GM19463 (cell line): ENCODE data around the gene FHIT.

Source experiments
- ATAC-seq: cut with Tn5 transposase; IDR thresholded peaks from one replicate; pipeline ENCODE4 v1.9.1; 2021; ENCODE audit warnings: mild to moderate bottlenecking, moderate library complexity; ENCODE audit not compliant: unreplicated experiment

The FHIT gene

DNA sequence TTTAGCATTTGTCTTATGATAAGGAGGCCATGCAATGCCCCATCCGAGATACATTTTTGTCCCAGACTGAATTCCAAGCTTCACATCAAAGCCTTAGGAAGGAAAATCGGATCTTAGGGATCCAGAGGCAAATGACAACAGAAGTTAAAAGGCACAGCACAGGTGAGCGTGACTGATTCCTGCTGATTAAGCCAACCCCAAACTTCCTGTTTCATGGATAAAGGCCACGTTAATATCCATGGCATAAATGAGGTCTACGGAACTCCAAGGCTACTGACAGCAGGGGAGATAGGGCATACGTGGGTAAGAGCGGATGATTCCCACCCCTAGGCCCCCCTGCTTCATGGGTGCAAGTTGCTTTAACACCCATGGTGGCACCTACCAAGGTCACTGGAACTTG is 471.6 kb downstream of the FHIT start:
- ATAC-seq, result no peak

DNA sequence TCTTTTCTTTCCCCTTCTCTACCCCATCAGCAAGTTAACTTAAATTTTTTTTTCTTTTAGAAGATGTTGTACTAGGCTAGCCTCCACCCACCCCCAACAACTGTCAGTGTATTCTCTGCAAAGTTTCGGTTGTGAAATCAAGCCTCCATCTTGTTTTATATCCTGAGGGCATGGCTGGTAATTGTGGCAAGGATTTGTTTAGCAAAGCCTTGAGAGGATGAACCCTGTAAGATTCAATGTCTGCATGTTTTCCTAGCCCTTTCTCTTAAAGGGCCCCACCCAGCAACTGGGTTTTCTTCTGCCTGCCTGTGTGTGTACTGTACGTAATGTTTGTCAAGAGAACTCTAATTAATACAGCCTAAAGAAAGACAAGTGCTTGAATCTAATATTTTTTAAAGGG is 475.3 kb downstream of the FHIT start:
- no peak for ATAC-seq

DNA sequence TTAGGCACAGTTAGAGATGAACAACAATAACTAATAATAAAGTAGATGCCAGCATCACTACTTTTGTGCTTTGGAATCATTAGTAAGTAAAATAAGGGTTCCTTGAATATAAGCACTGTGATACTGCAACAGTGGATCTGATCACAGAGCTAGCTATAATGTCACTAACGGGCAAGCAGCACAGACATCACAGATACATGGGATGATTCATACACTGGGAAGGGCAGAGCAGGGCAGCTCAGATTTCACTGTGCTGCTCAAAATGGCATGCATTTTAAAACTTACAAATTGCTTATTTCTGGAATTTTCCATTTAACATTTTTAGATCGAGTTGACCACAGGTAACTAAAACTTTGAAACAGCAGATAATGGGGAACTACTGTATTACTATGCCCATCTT is 476.6 kb downstream of the FHIT start:
- ATAC-seq, result no peak

DNA sequence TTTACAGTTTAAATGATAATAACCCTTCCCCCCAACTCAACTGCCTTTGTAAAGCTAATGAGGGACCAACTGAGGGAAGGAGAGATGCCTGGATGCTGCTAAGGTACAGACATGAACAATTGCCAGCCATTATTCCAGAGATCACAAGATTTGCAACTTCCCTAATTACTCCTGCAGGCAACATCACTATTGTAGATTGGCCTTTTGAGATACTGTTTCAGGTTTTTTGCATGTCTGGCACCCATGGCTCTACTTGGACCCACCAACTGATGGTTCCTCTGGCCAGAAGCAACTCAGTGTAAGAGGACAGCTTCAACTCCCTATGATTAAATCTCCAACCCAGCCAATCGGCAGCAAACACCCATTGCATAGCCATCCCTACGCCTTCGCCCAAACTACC is 478.7 kb downstream of the FHIT start:
- no peak for ATAC-seq

DNA sequence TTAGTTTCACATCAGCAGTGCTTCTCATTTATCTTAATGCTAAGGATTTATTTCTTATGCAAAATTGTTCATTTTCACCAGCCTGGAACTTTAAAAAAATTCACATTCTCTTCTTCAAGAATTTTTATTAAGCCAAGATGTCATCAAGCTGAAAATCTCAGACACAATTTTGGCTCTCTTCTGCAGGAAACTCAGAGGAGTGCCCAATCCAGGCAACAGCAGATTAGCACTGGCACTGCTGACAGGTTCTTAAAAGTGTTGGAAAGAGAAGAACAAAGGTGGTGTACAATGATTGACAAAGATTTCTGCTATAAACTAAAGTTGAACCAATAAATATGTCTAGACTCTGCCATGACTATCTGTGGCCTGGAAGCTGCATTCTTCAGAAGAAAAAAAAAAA is 479.5 kb downstream of the FHIT start:
- no peak for ATAC-seq

DNA sequence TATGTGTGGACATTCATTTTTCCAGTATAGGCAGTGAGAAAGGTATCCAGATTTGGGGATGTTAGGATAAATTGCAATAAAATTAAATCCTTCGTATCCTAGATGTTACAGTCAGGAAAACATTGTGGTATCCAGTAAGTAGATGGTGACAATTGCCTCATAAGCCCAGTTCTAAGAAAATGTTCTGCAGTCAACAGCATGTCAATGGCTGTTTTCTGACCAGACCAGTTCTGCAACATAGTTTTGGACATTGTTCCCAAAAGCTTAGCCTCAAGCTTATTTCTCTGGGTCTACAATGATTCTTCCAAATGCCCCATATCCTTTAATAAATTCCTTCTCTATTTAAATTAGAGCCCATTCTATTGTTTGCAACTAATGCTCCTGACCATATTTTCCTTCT is 480.7 kb downstream of the FHIT start:
- ATAC-seq, result no peak

DNA sequence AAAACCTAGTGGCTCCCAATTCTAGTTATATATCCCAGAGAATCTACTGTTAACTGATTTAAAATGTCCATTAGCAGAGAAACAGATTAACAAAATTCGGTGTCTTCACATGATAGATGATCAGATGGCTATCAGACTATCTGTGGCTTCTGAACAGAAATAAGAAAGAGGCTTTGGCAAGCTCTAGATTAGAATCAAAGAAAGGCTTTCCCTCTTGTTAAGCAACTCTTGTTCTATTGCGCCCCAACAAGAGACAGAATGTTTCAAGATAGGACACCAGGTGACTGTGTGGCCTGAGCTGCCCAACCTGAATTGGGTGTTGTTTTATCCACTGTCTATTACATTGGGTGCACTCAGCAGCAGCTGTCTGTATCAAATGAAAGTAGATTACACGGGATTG is 483.7 kb downstream of the FHIT start:
- no peak for ATAC-seq

DNA sequence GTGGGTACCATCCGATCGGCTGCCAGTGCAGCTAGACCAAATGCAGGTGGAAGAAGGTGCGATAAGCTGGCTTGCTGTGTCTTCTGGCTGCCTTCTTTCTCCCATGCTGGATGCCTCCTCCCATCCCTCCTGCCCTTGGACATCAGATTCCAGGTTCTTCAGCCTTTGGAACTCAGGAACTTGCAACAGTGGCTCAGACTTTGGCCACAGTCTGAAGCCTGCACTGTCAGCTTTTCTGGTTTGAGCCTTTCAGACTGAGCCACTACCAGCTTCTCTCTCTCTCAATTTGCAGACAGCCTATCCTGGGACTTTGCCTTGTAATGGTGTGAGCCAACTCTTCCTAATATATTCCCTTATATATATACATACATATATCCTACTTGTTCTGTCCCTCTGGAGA is 485.5 kb downstream of the FHIT start:
- ATAC-seq, result no peak

DNA sequence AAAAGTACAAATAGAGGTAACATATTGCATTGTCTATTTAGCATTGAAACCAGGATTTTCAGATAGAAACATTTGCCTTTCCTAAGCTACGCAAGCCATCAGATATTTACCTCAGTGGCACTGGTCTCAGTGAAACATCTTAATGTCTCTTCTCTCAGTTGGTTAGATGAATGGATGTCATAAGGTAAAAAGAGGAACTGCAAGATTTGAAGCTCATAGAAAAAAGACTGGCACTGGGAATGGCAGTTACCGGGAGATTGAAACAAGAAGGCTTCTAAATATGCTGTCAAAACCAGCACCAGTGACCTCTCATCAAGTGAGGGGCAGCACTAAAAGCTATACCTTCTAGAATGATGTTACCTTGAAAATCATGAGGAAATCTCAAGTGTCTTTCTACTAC is 486.4 kb downstream of the FHIT start:
- no peak for ATAC-seq

DNA sequence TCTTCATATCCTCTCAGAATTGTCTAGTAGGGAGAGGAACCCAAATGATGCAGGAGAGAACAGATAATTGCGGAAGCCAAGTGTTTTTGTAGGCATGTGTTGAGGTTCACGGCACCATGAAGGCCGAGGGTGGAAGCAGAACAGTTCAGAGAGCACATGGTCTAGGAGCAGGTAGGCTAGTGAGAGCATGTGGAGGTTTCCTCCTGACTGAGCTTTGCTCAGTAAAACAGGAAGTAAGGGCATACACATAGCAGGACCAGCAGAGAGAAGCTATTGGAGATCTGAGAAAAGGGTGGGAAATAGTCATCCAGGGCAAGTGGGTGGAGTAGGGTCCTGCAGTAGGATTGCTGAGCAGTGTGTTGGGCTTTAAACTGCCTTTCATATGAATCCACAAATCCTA is 491.1 kb downstream of the FHIT start:
- no peak for ATAC-seq

DNA sequence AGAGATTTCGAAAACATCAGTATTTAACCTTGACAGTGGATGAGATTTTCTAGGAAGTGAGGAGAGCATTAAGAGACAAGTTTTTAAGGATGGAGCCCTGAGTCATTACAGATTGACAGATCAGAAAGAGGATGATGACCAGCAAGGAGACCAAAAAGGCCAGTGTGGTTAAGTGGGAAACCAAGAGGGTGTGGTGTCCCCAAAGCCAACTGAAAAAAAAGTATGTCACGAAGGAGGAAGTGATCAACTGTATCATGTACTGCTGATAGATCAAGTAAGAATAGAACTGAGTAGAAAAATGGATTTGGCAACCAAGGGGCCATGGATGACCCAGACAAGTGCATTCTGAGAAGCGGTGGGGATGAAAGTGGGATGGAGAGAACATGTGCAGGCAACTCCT is 491.8 kb downstream of the FHIT start:
- ATAC-seq, result no peak

DNA sequence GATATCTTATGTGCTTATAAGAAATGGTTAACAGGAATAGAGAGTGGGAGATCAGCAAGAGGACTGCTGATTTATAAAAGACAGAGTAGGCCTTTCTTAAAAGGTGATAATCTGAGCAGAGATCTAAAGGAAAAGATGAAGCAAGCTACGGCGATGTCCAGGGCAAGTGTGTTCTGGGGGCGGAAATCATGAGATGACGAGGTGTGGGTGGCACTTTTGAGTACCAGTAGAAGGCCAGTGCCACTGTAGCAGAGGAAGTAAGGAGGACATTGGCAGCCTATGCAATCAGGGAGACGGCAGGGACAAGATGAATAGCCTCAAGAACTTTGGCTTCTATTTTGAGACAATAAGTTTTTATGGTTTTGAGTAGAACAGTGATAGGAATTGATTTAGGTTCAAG is 492.4 kb downstream of the FHIT start:
- ATAC-seq, result no peak

DNA sequence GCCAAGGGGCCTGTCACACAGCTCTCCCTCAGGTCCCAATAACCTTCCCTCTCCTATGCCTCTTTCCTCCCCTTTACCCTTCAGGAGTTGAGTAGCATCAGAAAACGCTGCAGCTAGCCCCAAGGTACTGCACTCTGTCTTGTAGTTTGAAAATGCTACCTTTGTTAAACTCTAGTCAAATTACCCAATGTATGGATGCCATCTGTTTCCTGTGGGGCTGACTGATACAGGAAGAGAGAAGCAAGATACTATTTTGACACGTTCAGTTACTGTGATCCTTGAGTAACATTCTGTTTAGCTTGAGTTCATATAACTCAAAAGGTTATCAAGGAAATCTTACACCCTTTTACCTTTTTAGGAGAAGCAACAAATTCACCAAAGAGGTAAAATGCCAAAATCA is 493.1 kb downstream of the FHIT start:
- no peak for ATAC-seq

DNA sequence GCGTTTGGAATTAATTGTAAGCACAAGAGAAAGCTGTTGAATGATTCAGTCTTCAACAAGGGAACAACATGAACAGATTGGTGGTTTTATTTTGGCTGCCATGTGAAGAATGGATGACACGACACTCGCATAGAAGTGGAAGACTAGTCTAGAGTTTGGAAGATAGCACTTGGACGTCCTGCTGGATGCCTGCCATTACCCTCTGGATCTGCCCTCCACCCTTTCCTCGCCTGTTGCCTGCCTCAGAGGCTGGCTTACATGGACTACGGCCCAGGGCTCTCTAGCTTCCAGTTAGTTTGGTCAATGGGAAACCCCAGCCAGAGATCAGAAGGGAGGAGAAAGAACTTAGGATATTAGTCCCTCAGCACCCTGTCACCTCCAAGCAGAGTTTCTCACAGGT is 493.5 kb downstream of the FHIT start:
- ATAC-seq, result no peak

DNA sequence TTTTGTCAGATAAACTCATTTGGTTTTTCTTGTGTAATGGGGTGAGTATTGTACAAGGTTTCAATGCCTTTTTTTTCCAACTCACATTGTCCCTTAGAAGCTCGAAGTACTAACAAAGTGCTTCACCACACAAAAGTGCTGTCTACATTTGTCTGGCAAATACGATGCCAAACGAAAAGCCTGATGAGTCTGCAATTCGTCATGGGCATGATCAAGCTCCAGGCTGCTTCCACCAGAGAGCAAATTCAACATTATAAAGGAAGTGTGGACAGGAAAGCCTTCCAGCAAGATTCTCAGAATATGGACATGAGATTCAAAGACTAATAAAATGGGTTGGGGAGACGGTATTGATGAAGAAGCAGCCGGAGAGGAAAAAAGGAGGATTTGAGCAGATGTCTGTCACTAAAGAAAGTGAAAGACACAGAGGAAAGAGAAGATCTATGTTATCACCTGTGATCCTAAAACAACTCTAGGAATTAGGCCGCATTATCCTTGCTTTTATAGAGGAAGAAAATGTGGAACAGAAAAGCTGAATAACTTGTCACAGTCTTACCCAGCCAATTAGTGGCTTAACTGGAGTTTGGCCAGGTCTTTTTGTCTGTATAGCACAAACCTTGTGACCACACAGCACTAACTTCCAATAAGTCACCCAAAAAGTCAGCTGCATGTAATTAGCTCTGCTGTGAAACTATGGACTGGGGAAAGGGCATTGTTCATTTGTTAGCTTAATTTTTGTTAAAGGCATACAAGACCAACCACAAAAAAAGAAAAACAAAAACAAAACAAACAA is 494.8 kb downstream of the FHIT start:
- ATAC-seq, result no peak

DNA sequence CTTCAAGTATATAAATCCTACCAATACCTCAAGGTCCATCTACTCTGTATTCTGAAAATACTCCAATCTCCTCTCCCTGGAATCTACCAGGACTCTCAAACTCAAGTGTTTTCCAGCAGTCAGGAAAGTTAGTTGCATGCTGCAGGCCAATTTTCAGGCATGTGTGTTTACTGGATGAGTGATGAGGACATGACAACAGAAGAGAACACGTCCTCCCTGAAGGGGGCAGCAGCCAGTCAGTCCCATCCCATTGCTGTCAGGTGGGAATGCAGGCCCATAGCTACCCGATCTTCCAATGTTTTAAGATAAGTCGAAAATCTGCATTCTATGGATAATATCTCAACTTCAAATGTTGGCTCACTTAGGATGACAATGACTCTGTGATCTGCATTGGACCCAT is 496.2 kb downstream of the FHIT start:
- ATAC-seq, result no peak

DNA sequence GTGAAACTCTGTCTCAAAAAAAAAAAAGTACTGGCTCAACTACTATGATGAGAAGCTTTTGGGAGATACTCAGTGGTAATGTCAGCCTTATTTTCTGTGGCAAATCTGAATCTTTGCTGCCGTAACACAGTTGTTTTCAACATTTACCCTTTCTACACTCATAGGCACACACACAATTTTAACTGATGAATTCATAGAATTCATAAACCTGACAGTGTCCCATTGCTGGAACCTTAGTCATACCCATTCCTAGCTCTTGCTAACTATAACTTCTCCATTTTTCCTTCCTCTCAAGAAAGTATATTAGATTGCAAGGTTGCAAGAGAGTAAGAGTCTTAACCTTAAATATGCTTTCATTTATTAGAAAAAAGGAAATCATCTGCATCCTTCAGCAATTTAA is 496.6 kb downstream of the FHIT start:
- ATAC-seq, result no peak

DNA sequence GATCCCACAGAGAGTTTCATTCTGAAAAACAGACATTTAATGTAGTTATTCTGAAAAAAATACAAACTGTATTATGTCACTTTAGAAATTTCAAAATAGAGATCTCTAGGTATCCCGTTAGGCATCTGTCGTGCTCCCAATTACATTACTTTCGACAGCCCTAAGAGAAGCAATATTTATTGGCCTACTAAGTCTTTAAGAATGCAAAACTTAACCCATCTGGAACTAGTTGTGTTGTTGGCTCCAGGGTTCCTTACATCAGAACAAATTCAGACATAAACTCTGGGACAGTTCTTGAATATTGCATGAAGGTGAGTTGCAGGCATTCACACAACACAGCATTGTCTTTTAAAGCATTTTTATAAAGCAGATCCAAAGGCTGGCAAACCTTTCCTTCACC is 498.4 kb downstream of the FHIT start:
- no peak for ATAC-seq

DNA sequence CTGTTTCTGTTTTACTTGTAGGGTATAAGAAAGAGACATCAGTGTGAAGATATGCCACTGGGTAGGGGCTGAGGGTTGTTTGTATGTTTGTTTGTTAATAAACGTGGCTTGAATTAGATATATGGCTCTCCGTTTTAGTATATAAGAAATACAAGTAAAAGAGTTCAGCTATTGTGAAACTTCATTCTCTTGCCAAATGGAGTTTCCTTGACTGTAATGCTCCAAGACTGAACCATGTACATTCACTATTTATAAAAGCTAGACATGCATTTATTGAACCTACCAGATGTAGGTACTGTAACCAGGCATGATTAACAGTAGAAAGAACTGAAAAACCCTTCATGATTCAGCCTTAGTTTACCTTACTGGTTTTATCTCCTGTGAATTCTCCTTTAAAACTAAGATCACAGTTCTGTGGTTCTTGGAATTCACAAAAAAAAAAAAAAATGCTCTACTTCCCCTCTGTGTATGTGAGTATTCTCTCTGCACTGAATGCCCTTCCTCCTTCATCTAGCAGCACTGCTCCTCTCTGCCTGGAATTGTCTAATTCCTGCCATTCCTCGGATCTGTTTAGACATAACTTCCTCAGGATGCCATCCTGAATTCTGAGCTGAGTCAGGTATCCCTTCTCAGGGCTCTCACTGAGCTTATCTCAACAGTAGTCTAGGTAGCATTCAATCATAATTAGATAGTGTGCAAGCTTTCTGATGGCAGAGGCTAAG is 504.4 kb downstream of the FHIT start:
- no peak for ATAC-seq

DNA sequence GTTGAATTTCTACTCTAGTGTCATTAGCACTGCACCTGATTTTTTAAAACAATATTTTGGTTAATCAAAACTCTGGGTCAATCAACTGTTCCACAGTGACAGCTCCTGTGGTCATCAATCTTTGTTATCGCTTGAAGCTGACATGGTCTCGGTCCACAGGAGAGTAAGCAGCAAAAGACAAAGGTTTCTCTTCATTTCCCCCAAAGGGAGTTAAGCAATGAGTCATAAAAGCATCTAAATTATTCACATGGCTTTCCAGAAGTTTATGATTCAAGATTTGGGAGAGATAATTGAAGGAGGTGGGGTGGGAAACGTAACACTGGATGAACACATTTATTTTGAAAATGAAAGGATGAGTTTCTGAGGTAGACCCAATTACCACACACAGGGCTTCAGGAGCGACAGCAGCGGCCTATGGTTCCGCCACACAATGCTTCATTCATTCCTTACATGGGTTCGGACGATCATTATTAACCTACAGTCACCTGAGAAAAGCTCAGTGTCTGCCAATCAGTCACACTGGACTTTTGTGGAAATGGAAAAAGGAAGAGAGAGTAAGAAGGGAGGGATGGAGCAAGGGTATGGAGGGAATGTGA is 505.1 kb downstream of the FHIT start:
- no peak for ATAC-seq

DNA sequence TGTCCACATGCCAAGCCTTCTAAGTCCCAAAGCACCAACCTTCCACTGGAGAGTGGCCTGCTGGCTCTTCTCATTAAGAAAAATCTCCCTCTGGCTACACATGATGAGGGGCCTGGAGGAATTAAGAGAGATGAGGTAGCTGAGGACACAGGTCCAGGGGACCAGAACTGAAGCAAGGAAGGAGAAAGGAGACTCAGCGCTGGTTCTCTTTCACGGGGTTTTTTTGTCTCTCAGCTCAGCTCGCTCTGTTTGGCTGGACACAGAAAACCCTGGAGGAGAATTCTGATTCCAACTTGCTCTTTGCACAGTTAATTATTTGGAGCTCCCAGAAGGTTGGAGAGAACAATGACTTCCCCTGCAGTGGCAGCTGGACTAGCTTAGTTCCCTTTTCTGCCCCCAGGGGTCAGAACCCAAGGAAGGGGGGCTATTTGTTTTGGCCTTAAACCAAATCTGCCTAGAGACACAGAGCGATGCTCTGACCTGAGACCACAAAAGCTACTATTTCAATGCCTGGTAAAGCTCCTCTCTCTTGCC is 507.6 kb downstream of the FHIT start:
- no peak for ATAC-seq

DNA sequence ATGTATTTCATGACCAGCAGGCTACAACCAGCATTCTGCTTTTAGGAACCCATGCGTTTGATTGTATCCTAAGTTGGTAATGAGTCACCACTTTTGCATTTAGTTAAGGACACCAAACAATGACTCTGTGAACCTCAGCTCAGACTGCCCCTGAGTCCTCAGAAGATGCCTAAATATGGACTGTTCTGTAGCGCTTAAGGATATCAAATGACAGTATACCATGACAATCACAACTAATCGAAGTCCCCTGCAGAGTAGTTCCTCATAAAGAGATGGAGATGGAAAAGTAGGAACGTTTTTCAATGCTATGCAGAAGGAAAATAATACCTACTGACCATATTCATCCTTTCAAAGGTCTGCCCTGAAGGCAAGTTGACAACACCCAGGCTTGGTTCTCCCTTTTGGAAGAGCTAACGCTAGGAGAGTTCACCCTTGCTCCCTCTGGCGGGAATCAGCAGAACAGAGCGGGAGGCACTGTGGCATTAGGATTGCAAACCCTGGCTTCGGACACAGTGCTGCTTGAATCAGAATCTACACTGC is 508.6 kb downstream of the FHIT start:
- no peak for ATAC-seq
